Measurements from ENCODE around the gene INSYN2A.

Gene INSYN2A

GRCh38 chr10:127148066-127148932 is 48.1 kb downstream of the INSYN2A start:
- peak; percentile 62 for ATAC-seq
- TF ChIP-seq ZFP3 (CRISPR knock-in tag; IDR thresholded peaks at IDR 0.05) (no peak), ISL1 (CRISPR knock-in tag; IDR thresholded peaks at IDR 0.05) (peak; percentile 30; the same call in 1 of the 2 replicates), ZC3H10 (CRISPR knock-in tag; IDR thresholded peaks at IDR 0.05) (no peak)

- no peak for ATAC-seq
- TF ChIP-seq TOX (CRISPR knock-in tag; IDR thresholded peaks at IDR 0.05; ENCODE audit: borderline replicate concordance) (no peak), BACH2 (CRISPR knock-in tag; IDR thresholded peaks at IDR 0.05; ENCODE audit: borderline replicate concordance) (no peak), SNAI2 (CRISPR knock-in tag; IDR thresholded peaks at IDR 0.05) (no peak), ESRRG (CRISPR knock-in tag; IDR thresholded peaks at IDR 0.05) (no peak)
Observed at GRCh38 chr10:127146661-127147060, 49.7 kb downstream of the INSYN2A start.
